SK-N-SH treated with all-trans-retinoic acid at 6 μM for 48 hours (cell line): ENCODE results near the gene ADAMTSL1.

Experiments used
- ZNF8 ChIP-seq: fragments of 450-650 bp; formaldehyde crosslinking; IDR thresholded peaks from 2 replicates; pipeline ENCODE4 v1.5.0; 2020; ENCODE audit warnings: mild to moderate bottlenecking, moderate library complexity
- TF ChIP-seq, protein P1 (sequence below): fragments of 250-450 bp; sonication (Bioruptor Pico); IDR thresholded peaks from 2 replicates; pipeline ENCODE4 v1.8.0; 2020; ENCODE audit warnings: mild to moderate bottlenecking, moderate library complexity, borderline replicate concordance

DNA sequence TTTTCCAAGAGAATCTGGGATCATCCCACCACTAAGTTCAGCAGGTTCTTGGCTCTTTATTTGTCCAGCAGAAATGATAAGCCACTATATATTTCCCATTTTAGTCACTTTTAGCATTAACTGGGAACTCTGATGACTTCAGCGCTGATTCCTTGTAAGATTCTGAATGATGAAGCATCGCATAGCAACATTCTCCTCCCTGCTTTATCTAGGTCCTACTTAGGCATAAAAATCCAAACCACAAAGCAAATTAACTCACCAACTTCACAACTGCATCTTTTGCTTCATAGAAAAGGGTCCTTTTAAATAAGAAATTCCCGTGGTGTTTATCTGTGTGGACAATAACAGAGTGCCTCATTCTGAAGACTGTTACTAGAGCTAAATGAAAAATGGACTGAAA is 355.1 kb downstream of the ADAMTSL1 start:
- TF ChIP-seq, protein P1, sequence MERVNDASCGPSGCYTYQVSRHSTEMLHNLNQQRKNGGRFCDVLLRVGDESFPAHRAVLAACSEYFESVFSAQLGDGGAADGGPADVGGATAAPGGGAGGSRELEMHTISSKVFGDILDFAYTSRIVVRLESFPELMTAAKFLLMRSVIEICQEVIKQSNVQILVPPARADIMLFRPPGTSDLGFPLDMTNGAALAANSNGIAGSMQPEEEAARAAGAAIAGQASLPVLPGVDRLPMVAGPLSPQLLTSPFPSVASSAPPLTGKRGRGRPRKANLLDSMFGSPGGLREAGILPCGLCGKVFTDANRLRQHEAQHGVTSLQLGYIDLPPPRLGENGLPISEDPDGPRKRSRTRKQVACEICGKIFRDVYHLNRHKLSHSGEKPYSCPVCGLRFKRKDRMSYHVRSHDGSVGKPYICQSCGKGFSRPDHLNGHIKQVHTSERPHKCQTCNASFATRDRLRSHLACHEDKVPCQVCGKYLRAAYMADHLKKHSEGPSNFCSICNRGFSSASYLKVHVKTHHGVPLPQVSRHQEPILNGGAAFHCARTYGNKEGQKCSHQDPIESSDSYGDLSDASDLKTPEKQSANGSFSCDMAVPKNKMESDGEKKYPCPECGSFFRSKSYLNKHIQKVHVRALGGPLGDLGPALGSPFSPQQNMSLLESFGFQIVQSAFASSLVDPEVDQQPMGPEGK: no peak
- TF ChIP-seq ZNF8 (CRISPR knock-in tag): no peak
